Endothelial cell of umbilical vein (primary cell): ENCODE results near the gene ELF3.

ENCODE experiments used
- EZH2 ChIP-seq: IDR thresholded peaks from 2 replicates; pipeline ENCODE4 v1.6.1; 2012; ENCODE audit warnings: borderline replicate concordance, low read depth, mild to moderate bottlenecking, moderate library complexity, low read length, inconsistent platforms; ENCODE audit not compliant: severe bottlenecking
- POLR2A ChIP-seq: IDR thresholded peaks from 2 replicates; pipeline ENCODE4 v1.6.1; 2012; ENCODE audit warnings: low read depth, mild to moderate bottlenecking, control low read depth, low read length
- TF ChIP-seq, protein P1 (sequence below), 2 donors: IDR thresholded peaks; 1 replicate in 1 of 2; 2 replicates in 1 of 2; pipeline ENCODE4 v1.5.1; 2011; ENCODE audit warnings: low read length in 2 of 2, mild to moderate bottlenecking in 2 of 2, moderate library complexity in 2 of 2, control low read depth in 1 of 2, inconsistent platforms in 1 of 2, low read depth in 1 of 2; ENCODE audit not compliant: insufficient read depth in 1 of 2; ENCODE audit errors: extremely low read depth in 1 of 2

DNA sequence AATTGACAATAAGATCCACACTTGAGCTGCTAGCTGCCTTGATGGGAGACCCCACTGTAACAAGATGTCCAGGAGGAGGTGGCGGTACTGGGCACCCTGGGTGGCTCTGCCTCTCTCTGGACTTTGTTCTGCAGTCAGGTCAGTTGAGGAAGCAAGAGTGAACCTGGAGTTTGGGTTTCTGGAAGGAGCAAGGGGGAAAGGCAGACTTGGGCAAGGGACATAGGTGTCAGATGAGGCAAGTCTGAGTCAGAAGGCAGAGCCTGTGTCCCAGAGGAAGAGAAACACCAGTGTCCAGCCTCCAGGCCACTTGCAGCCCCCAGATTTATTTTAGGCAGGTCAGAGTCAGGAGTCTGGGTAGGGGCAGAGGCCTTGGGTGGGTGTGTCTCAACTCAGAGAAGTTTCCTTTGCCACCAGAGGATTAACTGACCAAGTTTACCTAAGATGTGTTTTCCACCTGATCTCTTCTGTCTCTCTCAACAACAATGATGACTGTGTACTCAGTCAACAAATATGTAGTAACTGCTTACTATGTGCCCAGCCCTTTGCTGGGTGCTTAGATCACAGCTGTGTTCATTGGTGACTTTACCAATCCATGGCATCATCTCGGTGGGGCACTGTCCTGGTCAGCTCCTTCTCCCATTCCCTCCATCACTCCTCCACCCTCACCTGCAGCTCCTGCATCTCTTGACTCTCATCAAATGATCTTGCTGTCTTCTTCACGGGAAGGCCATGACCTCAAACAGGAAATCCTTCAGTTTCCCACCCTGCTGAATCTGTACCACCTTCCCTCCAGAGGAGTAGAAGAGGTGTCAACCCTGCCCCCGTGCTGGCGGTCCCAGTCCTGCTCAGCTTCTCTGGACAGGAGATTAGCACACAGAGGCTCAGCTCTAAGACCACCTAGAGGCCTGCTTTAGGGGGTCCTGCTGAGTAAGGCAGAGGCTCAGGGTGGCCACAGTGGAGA is 36.6 kb downstream of the ELF3 start:
- no peak for TF ChIP-seq EZH2
- TF ChIP-seq, protein P1, sequence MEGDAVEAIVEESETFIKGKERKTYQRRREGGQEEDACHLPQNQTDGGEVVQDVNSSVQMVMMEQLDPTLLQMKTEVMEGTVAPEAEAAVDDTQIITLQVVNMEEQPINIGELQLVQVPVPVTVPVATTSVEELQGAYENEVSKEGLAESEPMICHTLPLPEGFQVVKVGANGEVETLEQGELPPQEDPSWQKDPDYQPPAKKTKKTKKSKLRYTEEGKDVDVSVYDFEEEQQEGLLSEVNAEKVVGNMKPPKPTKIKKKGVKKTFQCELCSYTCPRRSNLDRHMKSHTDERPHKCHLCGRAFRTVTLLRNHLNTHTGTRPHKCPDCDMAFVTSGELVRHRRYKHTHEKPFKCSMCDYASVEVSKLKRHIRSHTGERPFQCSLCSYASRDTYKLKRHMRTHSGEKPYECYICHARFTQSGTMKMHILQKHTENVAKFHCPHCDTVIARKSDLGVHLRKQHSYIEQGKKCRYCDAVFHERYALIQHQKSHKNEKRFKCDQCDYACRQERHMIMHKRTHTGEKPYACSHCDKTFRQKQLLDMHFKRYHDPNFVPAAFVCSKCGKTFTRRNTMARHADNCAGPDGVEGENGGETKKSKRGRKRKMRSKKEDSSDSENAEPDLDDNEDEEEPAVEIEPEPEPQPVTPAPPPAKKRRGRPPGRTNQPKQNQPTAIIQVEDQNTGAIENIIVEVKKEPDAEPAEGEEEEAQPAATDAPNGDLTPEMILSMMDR (IDR thresholded peaks at IDR 0.05; ENCODE audit: extremely low read depth in 1 of 2, insufficient read depth in 1 of 2, low read depth in 1 of 2, low read length in 2 of 2), result no peak
- no peak for TF ChIP-seq POLR2A
